Esophagus muscularis mucosa (tissue), 4 donors: ENCODE results near the gene TLCD1. TPM values are rescaled to one million over a fixed set of nuclear protein-coding genes. Genes with fewer than 3 reads are reported as not detected.

Experiments
- small RNA-seq, 3 donors: library from RNA; depleted of rRNA; stranded (forward); fragments of <200 nt; gene quantifications; one replicate each; pipeline ENCODE3, GENCODE V24; 2016
- total RNA-seq, 4 donors: library from RNA; depleted of rRNA; stranded (reverse); fragments of >200 nt; gene quantifications; one replicate each; pipeline versions ENCODE4 v1.1.0 to v1.2.1, GENCODE V29; 2016

TLCD1 gene
- total RNA-seq, 4 donors from 2014 or later = 1.0 to 1.5 (median 1.3) TPM; not detected in 1

Small RNAs within 50 kb of the gene (small RNA-seq; reads per million reads assigned to genes)
- gene SNORD42A = 0 reads per million in 3 donors
- 0 reads per million in 3 donors for gene SNORD42B
- 0 reads per million in 3 donors for gene SNORD4A
- 0 reads per million in 3 donors for gene SNORD4B

Other genes with a start within 250 kb of the TLCD1 start
- not detected for gene FOXN1, start 219.9 kb downstream of the TLCD1 start, total RNA-seq
- gene UNC119, start 173.6 kb downstream of the TLCD1 start, total RNA-seq = 10 to 100 TPM; 16.1 to 36.3 (median 23.2) TPM
- 10 to 100 TPM; 41.9 to 55.5 (median 47.2) TPM for gene PIGS, start 154.7 kb downstream of the TLCD1 start, total RNA-seq
- 10 to 100 TPM; 21.6 to 49.5 (median 27.5) TPM for gene ALDOC, start 149.3 kb downstream of the TLCD1 start, total RNA-seq
- 1 to 10 TPM in 1 of 4 donors, under 1 TPM in 3; 0.83 to 1.7 (median 0.97) TPM for gene SPAG5, start 127.2 kb downstream of the TLCD1 start, total RNA-seq
- 1 to 10 TPM; 2.3 to 4.2 (median 4.1) TPM for gene RSKR, start 112.0 kb downstream of the TLCD1 start, total RNA-seq
- 100 to 1,000 TPM in 2 of 4 donors, 10 to 100 TPM in 2; 90.0 to 127 (median 98.2) TPM for gene BLTP2, start 81.1 kb downstream of the TLCD1 start, total RNA-seq
- gene SDF2, start 64.3 kb downstream of the TLCD1 start, total RNA-seq = 10 to 100 TPM; 39.1 to 46.7 (median 42.6) TPM
- gene SUPT6H, start 64.0 kb downstream of the TLCD1 start, total RNA-seq = 10 to 100 TPM; 57.3 to 84.4 (median 71.1) TPM
- 1 to 10 TPM in 1 of 4 donors, under 1 TPM in 3; 0.50 to 2.1 (median 0.85) TPM for gene PROCA1, start 14.3 kb downstream of the TLCD1 start, total RNA-seq
- 100 to 1,000 TPM; 147 to 216 (median 202) TPM for gene RAB34, start 8.4 kb downstream of the TLCD1 start, total RNA-seq
- gene RPL23A, start 6.2 kb downstream of the TLCD1 start, total RNA-seq = 100 to 1,000 TPM; 378 to 728 (median 558) TPM
- gene NEK8, start 2.6 kb upstream of the TLCD1 start, total RNA-seq = 1 to 10 TPM in 3 of 4 donors, under 1 TPM in 1; 0.83 to 2.1 (median 1.6) TPM
- gene TRAF4, start 17.8 kb upstream of the TLCD1 start, total RNA-seq = 10 to 100 TPM in 2 of 4 donors, 1 to 10 TPM in 2; 4.6 to 12.6 (median 10.6) TPM
- gene FAM222B, start 116.6 kb upstream of the TLCD1 start, total RNA-seq = 10 to 100 TPM; 15.9 to 48.1 (median 30.3) TPM
- gene ERAL1, start 128.8 kb upstream of the TLCD1 start, total RNA-seq = 10 to 100 TPM; 24.5 to 38.0 (median 27.7) TPM
- gene FLOT2, start 171.5 kb upstream of the TLCD1 start, total RNA-seq = 10 to 100 TPM; 60.2 to 94.8 (median 86.0) TPM
- gene DHRS13, start 176.8 kb upstream of the TLCD1 start, total RNA-seq = 10 to 100 TPM in 1 of 4 donors, 1 to 10 TPM in 3; 3.7 to 14.2 (median 5.9) TPM
- 10 to 100 TPM; 27.8 to 44.5 (median 36.7) TPM for gene PHF12, start 225.3 kb upstream of the TLCD1 start, total RNA-seq